Measurements from ENCODE around the gene ANTXR2.

GRCh38 chr4:79864500-79865200 lies 208.4 kb downstream of the ANTXR2 start:
- TF ChIP-seq CTCF (IDR thresholded peaks at IDR 0.05) (no peak), POLR2A (IDR thresholded peaks at IDR 0.05) (no peak)

Data from Peyer's patch (tissue), 4 donors.